Neural progenitor cell (in vitro differentiated cells): Measurements from ENCODE around the gene TPT1.

Source experiments
- EZH2 ChIP-seq: fragments of 200-600 bp; sonication (generic); IDR thresholded peaks from 2 replicates; pipeline ENCODE4 v1.6.1; 2017; ENCODE audit warnings: antibody characterized with exemption, mild to moderate bottlenecking, moderate library complexity
- TF ChIP-seq, protein P1 (sequence below): fragments of 200-600 bp; sonication (generic); IDR thresholded peaks from 2 replicates; pipeline ENCODE4 v1.5.1; 2017; ENCODE audit warnings: antibody characterized with exemption, mild to moderate bottlenecking

DNA sequence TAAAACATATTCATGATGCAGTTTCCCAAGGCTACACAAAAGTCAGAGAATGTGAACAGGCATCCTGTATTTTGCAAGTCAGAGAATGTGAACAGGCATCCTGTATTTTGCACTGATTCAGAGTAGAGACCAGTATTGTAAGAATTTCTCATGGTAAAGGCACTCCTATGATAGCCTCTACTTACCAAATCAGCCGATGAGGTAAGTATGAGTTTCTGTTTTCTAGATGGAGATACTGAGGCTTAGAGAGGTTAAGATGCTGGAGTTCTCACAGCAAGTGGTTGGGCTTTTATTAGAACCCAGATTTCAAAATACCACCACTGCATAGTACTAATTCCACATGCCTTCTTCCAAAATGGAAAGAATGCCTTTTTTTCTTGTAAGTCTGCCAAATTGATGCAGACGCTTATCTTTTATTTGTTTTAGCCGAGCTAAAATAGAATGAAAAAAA is 12.3 kb downstream of the TPT1 start:
- TF ChIP-seq, protein P1, sequence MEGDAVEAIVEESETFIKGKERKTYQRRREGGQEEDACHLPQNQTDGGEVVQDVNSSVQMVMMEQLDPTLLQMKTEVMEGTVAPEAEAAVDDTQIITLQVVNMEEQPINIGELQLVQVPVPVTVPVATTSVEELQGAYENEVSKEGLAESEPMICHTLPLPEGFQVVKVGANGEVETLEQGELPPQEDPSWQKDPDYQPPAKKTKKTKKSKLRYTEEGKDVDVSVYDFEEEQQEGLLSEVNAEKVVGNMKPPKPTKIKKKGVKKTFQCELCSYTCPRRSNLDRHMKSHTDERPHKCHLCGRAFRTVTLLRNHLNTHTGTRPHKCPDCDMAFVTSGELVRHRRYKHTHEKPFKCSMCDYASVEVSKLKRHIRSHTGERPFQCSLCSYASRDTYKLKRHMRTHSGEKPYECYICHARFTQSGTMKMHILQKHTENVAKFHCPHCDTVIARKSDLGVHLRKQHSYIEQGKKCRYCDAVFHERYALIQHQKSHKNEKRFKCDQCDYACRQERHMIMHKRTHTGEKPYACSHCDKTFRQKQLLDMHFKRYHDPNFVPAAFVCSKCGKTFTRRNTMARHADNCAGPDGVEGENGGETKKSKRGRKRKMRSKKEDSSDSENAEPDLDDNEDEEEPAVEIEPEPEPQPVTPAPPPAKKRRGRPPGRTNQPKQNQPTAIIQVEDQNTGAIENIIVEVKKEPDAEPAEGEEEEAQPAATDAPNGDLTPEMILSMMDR: no peak
- no peak for TF ChIP-seq EZH2
